C4-2B (cell line): ENCODE data around the gene CDC42BPA.

Experiments used
- ZFX ChIP-seq: fragments of 450-650 bp; IDR thresholded peaks from 2 replicates; pipeline ENCODE4 v1.6.1; 2017
- TF ChIP-seq, protein P1 (sequence below): fragments of 450-650 bp; conservative IDR thresholded peaks from 2 replicates; pipeline ENCODE4 v1.5.1; 2017; ENCODE audit warnings: mild to moderate bottlenecking

DNA sequence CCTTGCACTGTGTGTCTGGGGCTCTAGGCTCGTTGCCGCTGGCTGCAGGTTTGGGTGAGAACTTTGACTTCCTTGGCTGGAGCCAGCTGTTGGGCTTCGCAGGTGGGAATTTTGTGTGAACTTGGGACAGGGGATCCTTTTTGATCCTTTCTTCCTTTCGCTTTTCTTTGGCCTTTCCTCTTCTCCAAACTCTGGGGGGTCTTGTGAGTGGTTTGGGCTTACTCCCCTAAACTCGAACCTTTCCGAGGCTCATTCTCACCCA is 377.6 kb downstream of the CDC42BPA start:
- TF ChIP-seq, protein P1, sequence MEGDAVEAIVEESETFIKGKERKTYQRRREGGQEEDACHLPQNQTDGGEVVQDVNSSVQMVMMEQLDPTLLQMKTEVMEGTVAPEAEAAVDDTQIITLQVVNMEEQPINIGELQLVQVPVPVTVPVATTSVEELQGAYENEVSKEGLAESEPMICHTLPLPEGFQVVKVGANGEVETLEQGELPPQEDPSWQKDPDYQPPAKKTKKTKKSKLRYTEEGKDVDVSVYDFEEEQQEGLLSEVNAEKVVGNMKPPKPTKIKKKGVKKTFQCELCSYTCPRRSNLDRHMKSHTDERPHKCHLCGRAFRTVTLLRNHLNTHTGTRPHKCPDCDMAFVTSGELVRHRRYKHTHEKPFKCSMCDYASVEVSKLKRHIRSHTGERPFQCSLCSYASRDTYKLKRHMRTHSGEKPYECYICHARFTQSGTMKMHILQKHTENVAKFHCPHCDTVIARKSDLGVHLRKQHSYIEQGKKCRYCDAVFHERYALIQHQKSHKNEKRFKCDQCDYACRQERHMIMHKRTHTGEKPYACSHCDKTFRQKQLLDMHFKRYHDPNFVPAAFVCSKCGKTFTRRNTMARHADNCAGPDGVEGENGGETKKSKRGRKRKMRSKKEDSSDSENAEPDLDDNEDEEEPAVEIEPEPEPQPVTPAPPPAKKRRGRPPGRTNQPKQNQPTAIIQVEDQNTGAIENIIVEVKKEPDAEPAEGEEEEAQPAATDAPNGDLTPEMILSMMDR, result no peak
- TF ChIP-seq ZFX, result no peak
